GM18526 (cell line): ENCODE measurements around the gene ANKFY1.

ENCODE experiments used
- POLR2A ChIP-seq: IDR thresholded peaks from 3 replicates; pipeline ENCODE4 v1.6.1; 2011; ENCODE audit not compliant: insufficient read length; ENCODE audit errors: extremely low read depth

ANKFY1 gene

GRCh38 chr17:4205917-4206316 is 57.9 kb downstream of the ANKFY1 start:
- TF ChIP-seq POLR2A = no peak

GRCh38 chr17:4204710-4205173 is 59.0 kb downstream of the ANKFY1 start:
- no peak for TF ChIP-seq POLR2A

- no peak for TF ChIP-seq POLR2A
Measured at GRCh38 chr17:4204190-4204589, 59.6 kb downstream of the ANKFY1 start.

GRCh38 chr17:4201226-4201625 is 62.6 kb downstream of the ANKFY1 start:
- no peak for TF ChIP-seq POLR2A

- no peak for TF ChIP-seq POLR2A
Measured at GRCh38 chr17:4199818-4200402, 63.9 kb downstream of the ANKFY1 start.

GRCh38 chr17:4198995-4199394 is 64.8 kb downstream of the ANKFY1 start:
- TF ChIP-seq POLR2A = no peak

- no peak for TF ChIP-seq POLR2A
Measured at GRCh38 chr17:4195306-4195705, 68.5 kb downstream of the ANKFY1 start.

- TF ChIP-seq POLR2A = no peak
Measured at GRCh38 chr17:4194796-4195195, 69.0 kb downstream of the ANKFY1 start.

GRCh38 chr17:4189280-4189679 is 74.5 kb downstream of the ANKFY1 start:
- TF ChIP-seq POLR2A = no peak

GRCh38 chr17:4188076-4188475 is 75.7 kb downstream of the ANKFY1 start:
- no peak for TF ChIP-seq POLR2A

GRCh38 chr17:4187076-4187475 is 76.7 kb downstream of the ANKFY1 start:
- TF ChIP-seq POLR2A = no peak

GRCh38 chr17:4186357-4186881 is 77.4 kb downstream of the ANKFY1 start:
- no peak for TF ChIP-seq POLR2A

GRCh38 chr17:4185656-4186055 is 78.1 kb downstream of the ANKFY1 start:
- TF ChIP-seq POLR2A = no peak

GRCh38 chr17:4184811-4185210 is 79.0 kb downstream of the ANKFY1 start:
- no peak for TF ChIP-seq POLR2A

GRCh38 chr17:4182043-4182442 is 81.7 kb downstream of the ANKFY1 start:
- TF ChIP-seq POLR2A = no peak

GRCh38 chr17:4180791-4181190 is 83.0 kb downstream of the ANKFY1 start:
- no peak for TF ChIP-seq POLR2A

- no peak for TF ChIP-seq POLR2A
Measured at GRCh38 chr17:4179071-4179470, 84.7 kb downstream of the ANKFY1 start.
